HEK293 (cell line): ENCODE measurements around the gene PTPRN2.

ENCODE experiments used
- CTCF ChIA-PET: fragments of 350-600 bp; formaldehyde crosslinking; extraction: SDS; loops from one replicate; lab custom pipeline; 2021; ENCODE audit warnings: antibody characterized with exemption; lab: Yijun Ruan, JAX
- POLR2A ChIA-PET: fragments of 300-600 bp; formaldehyde crosslinking; extraction: SDS; loops from one replicate; lab custom pipeline; 2020; ENCODE audit warnings: antibody characterized with exemption, inconsistent platforms; lab: Yijun Ruan, JAX
- H3K27ac ChIP-seq: fragments of 200-500 bp; sonication (Bioruptor generic); 2 replicates; pipeline ENCODE4 v1.5.1; 2014; ENCODE audit warnings: low read depth, low read length, control low read depth, inconsistent platforms; ENCODE audit errors: extremely low read depth
- H3K36me3 ChIP-seq, 2 experiments: fragments of 200-500 bp in 1 of 2; sonication (Bioruptor generic) in 1 of 2; 1 replicate in 1 of 2; 2 replicates in 1 of 2; pipeline ENCODE4 v1.5.1; 2014 to 2017; ENCODE audit warnings: inconsistent platforms in 2 of 2, low read length in 2 of 2; ENCODE audit not compliant: control insufficient read depth in 2 of 2, insufficient read depth in 1 of 2
- H3K4me1 ChIP-seq: fragments of 200-500 bp; sonication (Bioruptor generic); 2 replicates; pipeline ENCODE4 v1.5.1; 2014; ENCODE audit warnings: mild to moderate bottlenecking, low read length, inconsistent platforms; ENCODE audit not compliant: control insufficient read depth, insufficient read depth
- H3K4me3 ChIP-seq: 2 replicates; pipeline ENCODE4 v1.5.1; 2011; ENCODE audit warnings: low read depth, mild to moderate bottlenecking, control low read depth, low read length, moderate library complexity
- H3K9me3 ChIP-seq: fragments of 200-500 bp; sonication (Bioruptor generic); 2 replicates; pipeline ENCODE4 v1.5.1; 2014; ENCODE audit warnings: low read depth, low read length, inconsistent platforms; ENCODE audit not compliant: control insufficient read depth, insufficient read depth
- GLIS1 ChIP-seq: fragments of 450-650 bp; formaldehyde crosslinking; IDR thresholded peaks from 2 replicates; pipeline ENCODE4 v1.5.1; 2016; ENCODE audit warnings: missing biosample characterization, missing genetic modification characterization
- KLF10 ChIP-seq: fragments of 450-650 bp; IDR thresholded peaks from 2 replicates; pipeline ENCODE4 v1.5.1; 2018; ENCODE audit warnings: missing biosample characterization, mild to moderate bottlenecking, missing genetic modification characterization
- MEIS1 ChIP-seq: sonication (generic); formaldehyde crosslinking; IDR thresholded peaks from 2 replicates; pipeline ENCODE4 v1.8.1; 2022; ENCODE audit warnings: missing genetic modification reagents, mild to moderate bottlenecking, borderline replicate concordance
- MYNN ChIP-seq: fragments of 450-650 bp; formaldehyde crosslinking; IDR thresholded peaks from 2 replicates; pipeline ENCODE4 v1.5.1; 2016; ENCODE audit warnings: missing biosample characterization, missing genetic modification characterization, borderline replicate concordance
- TCF7L2 ChIP-seq: IDR thresholded peaks from 2 replicates; pipeline ENCODE4 v1.6.1; 2011; ENCODE audit warnings: low read depth, mild to moderate bottlenecking, inconsistent platforms, low read length, moderate library complexity, borderline replicate concordance
- YY2 ChIP-seq: fragments of 450-650 bp; formaldehyde crosslinking; IDR thresholded peaks from 2 replicates; pipeline ENCODE4 v1.5.1; 2016; ENCODE audit warnings: missing biosample characterization, missing genetic modification characterization
- ZBTB6 ChIP-seq: fragments of 450-650 bp; formaldehyde crosslinking; IDR thresholded peaks from 2 replicates; pipeline ENCODE4 v1.5.1; 2017; ENCODE audit warnings: missing biosample characterization, missing genetic modification characterization
- ZBTB7A ChIP-seq: fragments of 450-650 bp; formaldehyde crosslinking; IDR thresholded peaks from 2 replicates; pipeline ENCODE4 v1.5.1; 2016; ENCODE audit warnings: low read depth, missing biosample characterization, missing genetic modification characterization
- ZBTB8A ChIP-seq: fragments of 450-650 bp; formaldehyde crosslinking; IDR thresholded peaks from 2 replicates; pipeline ENCODE4 v1.5.1; 2016; ENCODE audit warnings: missing biosample characterization, missing genetic modification characterization
- ZFP3 ChIP-seq: fragments of 450-650 bp; formaldehyde crosslinking; IDR thresholded peaks from 2 replicates; pipeline ENCODE4 v1.5.1; 2016; ENCODE audit warnings: low read depth, missing biosample characterization, missing genetic modification characterization
- ZFP41 ChIP-seq: fragments of 450-650 bp; formaldehyde crosslinking; IDR thresholded peaks from 2 replicates; pipeline ENCODE4 v1.5.1; 2016; ENCODE audit warnings: missing biosample characterization, missing genetic modification characterization, borderline replicate concordance
- ZNF114 ChIP-seq: fragments of 450-650 bp; formaldehyde crosslinking; IDR thresholded peaks from 2 replicates; pipeline ENCODE4 v1.5.0; 2017; ENCODE audit warnings: missing biosample characterization, missing genetic modification characterization
- ZNF133 ChIP-seq: fragments of 450-650 bp; formaldehyde crosslinking; IDR thresholded peaks from 2 replicates; pipeline ENCODE4 v1.5.1; 2016; ENCODE audit warnings: missing biosample characterization, missing genetic modification characterization
- ZNF24 ChIP-seq: fragments of 450-650 bp; formaldehyde crosslinking; IDR thresholded peaks from 2 replicates; pipeline ENCODE4 v1.5.1; 2016; ENCODE audit warnings: missing biosample characterization, missing genetic modification characterization
- ZNF416 ChIP-seq: fragments of 450-650 bp; formaldehyde crosslinking; IDR thresholded peaks from 2 replicates; pipeline ENCODE4 v1.5.1; 2016; ENCODE audit warnings: missing biosample characterization, missing genetic modification characterization
- ZNF423 ChIP-seq: fragments of 450-650 bp; formaldehyde crosslinking; IDR thresholded peaks from 2 replicates; pipeline ENCODE4 v1.5.1; 2016; ENCODE audit warnings: missing biosample characterization, missing genetic modification characterization
- ZNF433 ChIP-seq: fragments of 450-650 bp; formaldehyde crosslinking; IDR thresholded peaks from 2 replicates; pipeline ENCODE4 v1.5.1; 2016; ENCODE audit warnings: missing biosample characterization, missing genetic modification characterization, low read depth
- ZNF510 ChIP-seq: fragments of 450-650 bp; formaldehyde crosslinking; IDR thresholded peaks from 2 replicates; pipeline ENCODE4 v1.5.1; 2018; ENCODE audit warnings: mild to moderate bottlenecking, missing genetic modification characterization, missing biosample characterization; ENCODE audit not compliant: insufficient replicate concordance
- ZNF629 ChIP-seq: fragments of 450-650 bp; formaldehyde crosslinking; IDR thresholded peaks from 2 replicates; pipeline ENCODE4 v1.5.1; 2017; ENCODE audit warnings: missing biosample characterization, missing genetic modification characterization
- ZNF704 ChIP-seq: fragments of 450-650 bp; formaldehyde crosslinking; IDR thresholded peaks from 2 replicates; pipeline ENCODE4 v1.5.1; 2016; ENCODE audit warnings: missing biosample characterization, missing genetic modification characterization
- ZNF777 ChIP-seq: fragments of 450-650 bp; formaldehyde crosslinking; IDR thresholded peaks from 2 replicates; pipeline ENCODE4 v1.5.1; 2017; ENCODE audit warnings: missing biosample characterization, missing genetic modification characterization, borderline replicate concordance
- ZNF792 ChIP-seq: fragments of 450-650 bp; formaldehyde crosslinking; IDR thresholded peaks from 2 replicates; pipeline ENCODE4 v1.5.1; 2016; ENCODE audit warnings: missing biosample characterization, missing genetic modification characterization
- ZSCAN23 ChIP-seq: fragments of 450-650 bp; formaldehyde crosslinking; IDR thresholded peaks from 2 replicates; pipeline ENCODE4 v1.5.1; 2016; ENCODE audit warnings: missing biosample characterization, missing genetic modification characterization
- TF ChIP-seq, protein P1 (sequence below): fragments of 450-650 bp; formaldehyde crosslinking; IDR thresholded peaks from 2 replicates; pipeline ENCODE4 v1.5.1; 2016; ENCODE audit warnings: missing biosample characterization, missing genetic modification characterization
- TF ChIP-seq, protein P2 (sequence below): fragments of 450-650 bp; formaldehyde crosslinking; IDR thresholded peaks from 2 replicates; pipeline ENCODE4 v1.5.1; 2016; ENCODE audit warnings: missing biosample characterization, missing genetic modification characterization
- TF ChIP-seq, protein P3 (sequence below): fragments of 450-650 bp; formaldehyde crosslinking; IDR thresholded peaks from 2 replicates; pipeline ENCODE4 v1.5.1; 2017; ENCODE audit warnings: missing biosample characterization, mild to moderate bottlenecking, missing genetic modification characterization, moderate library complexity
- TF ChIP-seq, protein P4 (sequence below): fragments of 450-650 bp; formaldehyde crosslinking; IDR thresholded peaks from 2 replicates; pipeline ENCODE4 v1.5.1; 2016; ENCODE audit warnings: missing biosample characterization, missing genetic modification characterization

PTPRN2 gene

GRCh38 chr7:158422196-158422886 is 165.3 kb downstream of the PTPRN2 start:
- H3K4me1 ChIP-seq = no peaks in the 10 kb centered on the region
- no peaks in the 10 kb centered on the region for H3K36me3 ChIP-seq
- POLR2A ChIA-PET = no interaction called here
- CTCF ChIA-PET = no interaction called here
- H3K4me3 ChIP-seq = no peak overlapping the region
- TF ChIP-seq ZNF114 (tag by site-specific recombination) = no peak
- no peak for TF ChIP-seq ZNF416 (tag by site-specific recombination)
- no peak for TF ChIP-seq ZNF24 (tag by site-specific recombination)
- TF ChIP-seq ZNF777 (tag by site-specific recombination) = no peak
- TF ChIP-seq ZNF704 (tag by site-specific recombination) = no peak
- TF ChIP-seq ZBTB6 (tag by site-specific recombination) = no peak
- TF ChIP-seq, protein P1, sequence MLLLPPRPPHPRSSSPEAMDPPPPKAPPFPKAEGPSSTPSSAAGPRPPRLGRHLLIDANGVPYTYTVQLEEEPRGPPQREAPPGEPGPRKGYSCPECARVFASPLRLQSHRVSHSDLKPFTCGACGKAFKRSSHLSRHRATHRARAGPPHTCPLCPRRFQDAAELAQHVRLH = no peak
- TF ChIP-seq ZBTB7A (tag by site-specific recombination) = no peak
- TF ChIP-seq GLIS1 = no peak
- TF ChIP-seq, protein P2, sequence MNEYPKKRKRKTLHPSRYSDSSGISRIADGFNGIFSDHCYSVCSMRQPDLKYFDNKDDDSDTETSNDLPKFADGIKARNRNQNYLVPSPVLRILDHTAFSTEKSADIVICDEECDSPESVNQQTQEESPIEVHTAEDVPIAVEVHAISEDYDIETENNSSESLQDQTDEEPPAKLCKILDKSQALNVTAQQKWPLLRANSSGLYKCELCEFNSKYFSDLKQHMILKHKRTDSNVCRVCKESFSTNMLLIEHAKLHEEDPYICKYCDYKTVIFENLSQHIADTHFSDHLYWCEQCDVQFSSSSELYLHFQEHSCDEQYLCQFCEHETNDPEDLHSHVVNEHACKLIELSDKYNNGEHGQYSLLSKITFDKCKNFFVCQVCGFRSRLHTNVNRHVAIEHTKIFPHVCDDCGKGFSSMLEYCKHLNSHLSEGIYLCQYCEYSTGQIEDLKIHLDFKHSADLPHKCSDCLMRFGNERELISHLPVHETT = no peak
- TF ChIP-seq ZNF510 (tag by site-specific recombination) = no peak
- TF ChIP-seq ZNF133 = no peak
- TF ChIP-seq YY2 = no peak
- no peak for TF ChIP-seq ZNF629
- TF ChIP-seq, protein P3, sequence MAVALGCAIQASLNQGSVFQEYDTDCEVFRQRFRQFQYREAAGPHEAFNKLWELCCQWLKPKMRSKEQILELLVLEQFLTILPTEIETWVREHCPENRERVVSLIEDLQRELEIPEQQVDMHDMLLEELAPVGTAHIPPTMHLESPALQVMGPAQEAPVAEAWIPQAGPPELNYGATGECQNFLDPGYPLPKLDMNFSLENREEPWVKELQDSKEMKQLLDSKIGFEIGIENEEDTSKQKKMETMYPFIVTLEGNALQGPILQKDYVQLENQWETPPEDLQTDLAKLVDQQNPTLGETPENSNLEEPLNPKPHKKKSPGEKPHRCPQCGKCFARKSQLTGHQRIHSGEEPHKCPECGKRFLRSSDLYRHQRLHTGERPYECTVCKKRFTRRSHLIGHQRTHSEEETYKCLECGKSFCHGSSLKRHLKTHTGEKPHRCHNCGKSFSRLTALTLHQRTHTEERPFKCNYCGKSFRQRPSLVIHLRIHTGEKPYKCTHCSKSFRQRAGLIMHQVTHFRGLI (tag by site-specific recombination) = no peak
- no peak for TF ChIP-seq ZSCAN23
- TF ChIP-seq ZNF433 (tag by site-specific recombination) = no peak
- no peak for TF ChIP-seq ZNF423 (tag by site-specific recombination)
- H3K27ac ChIP-seq = no peak overlapping the region
- H3K9me3 ChIP-seq = no peaks in the 10 kb centered on the region

DNA sequence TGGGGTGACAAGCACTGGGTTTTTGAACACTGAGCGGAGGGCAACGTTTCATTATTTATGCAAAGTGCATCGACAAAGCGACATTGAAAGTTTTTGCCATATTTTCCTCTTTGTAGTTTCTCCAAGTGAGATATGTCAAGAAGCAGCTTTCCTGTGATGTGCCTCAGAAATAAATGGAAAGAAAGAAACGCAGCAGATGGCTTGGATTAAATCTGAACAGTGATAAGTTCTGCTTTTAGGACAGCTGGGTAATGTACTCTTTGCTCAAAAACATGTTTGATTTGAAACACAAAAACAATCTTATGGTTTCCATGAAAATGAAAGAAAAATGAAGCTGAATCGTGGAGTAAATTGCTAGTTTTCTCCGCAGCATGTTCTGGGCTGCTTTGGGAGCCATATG is 166.3 kb downstream of the PTPRN2 start:
- H3K4me3 ChIP-seq = no peak overlapping the region
- H3K36me3 ChIP-seq = no peaks in the 10 kb centered on the region
- ChIA-PET CTCF (interaction anchor here (0.6 kb wide), 1 partner anchor 346 kb away, joined by 3 read pairs; no protein-coding TSS in a partner anchor), POLR2A (no interaction called here)
- no peak overlapping the region for H3K27ac ChIP-seq
- H3K4me1 ChIP-seq = no peaks in the 10 kb centered on the region
- no peaks in the 10 kb centered on the region for H3K9me3 ChIP-seq
- TF ChIP-seq ZNF792 = no peak
- no peak for TF ChIP-seq TCF7L2
- TF ChIP-seq MYNN (tag by site-specific recombination) = no peak
- TF ChIP-seq MEIS1 (CRISPR knock-in tag) = no peak
- TF ChIP-seq, protein P4, sequence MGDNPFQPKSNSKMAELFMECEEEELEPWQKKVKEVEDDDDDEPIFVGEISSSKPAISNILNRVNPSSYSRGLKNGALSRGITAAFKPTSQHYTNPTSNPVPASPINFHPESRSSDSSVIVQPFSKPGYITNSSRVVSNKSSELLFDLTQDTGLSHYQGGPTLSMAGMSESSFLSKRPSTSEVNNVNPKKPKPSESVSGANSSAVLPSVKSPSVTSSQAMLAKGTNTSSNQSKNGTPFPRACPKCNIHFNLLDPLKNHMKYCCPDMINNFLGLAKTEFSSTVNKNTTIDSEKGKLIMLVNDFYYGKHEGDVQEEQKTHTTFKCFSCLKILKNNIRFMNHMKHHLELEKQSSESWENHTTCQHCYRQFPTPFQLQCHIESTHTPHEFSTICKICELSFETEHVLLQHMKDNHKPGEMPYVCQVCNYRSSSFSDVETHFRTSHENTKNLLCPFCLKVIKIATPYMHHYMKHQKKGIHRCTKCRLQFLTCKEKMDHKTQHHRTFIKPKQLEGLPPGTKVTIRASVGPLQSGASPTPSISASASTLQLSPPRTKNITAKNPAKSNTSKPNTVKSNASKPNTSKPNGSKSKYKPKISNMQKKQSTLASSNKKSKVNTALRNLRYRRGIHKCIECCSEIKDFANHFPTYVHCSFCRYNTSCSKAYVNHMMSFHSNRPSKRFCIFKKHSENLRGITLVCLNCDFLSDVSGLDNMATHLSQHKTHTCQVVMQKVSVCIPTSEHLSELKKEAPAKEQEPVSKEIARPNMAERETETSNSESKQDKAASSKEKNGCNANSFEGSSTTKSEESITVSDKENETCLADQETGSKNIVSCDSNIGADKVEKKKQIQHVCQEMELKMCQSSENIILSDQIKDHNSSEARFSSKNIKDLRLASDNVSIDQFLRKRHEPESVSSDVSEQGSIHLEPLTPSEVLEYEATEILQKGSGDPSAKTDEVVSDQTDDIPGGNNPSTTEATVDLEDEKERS (tag by site-specific recombination) = no peak
- no peak for TF ChIP-seq KLF10 (tag by site-specific recombination)
- TF ChIP-seq ZFP3 (tag by site-specific recombination) = no peak
- TF ChIP-seq ZFP41 (tag by site-specific recombination) = no peak
- no peak for TF ChIP-seq ZBTB8A (tag by site-specific recombination)
